PC-9 (cell line): ENCODE measurements around the gene GAA.

Experiments used
- EZH2 ChIP-seq: fragments of 200-600 bp; sonication (generic); IDR thresholded peaks from 2 replicates; pipeline ENCODE4 v1.8.0; 2017; ENCODE audit warnings: antibody characterized with exemption, low read depth
- TF ChIP-seq, protein P1 (sequence below): fragments of 200-600 bp; sonication (generic); conservative IDR thresholded peaks from 2 replicates; pipeline ENCODE4 v1.6.1; 2017; ENCODE audit warnings: mixed run types, antibody characterized with exemption, mild to moderate bottlenecking, moderate library complexity

DNA sequence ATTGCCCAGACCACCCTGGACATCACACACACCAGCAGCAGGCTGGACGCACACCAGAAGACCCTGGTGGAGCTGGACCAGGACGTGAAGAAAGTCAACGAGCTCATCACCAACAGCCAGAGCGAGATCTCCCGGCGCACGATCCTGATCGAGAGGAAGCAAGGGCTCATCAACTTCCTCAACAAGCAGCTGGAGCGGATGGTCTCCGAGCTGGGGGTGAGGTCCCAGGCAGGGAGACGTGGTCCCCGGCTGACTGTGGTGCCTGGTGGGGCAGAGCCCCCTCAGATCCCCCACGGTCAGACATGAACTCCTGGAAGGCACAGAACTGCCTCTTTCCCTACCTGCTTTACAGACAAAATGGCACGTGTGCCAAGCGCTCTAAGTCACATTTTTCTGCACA, 16.6 kb upstream of the GAA start:
- TF ChIP-seq, protein P1, sequence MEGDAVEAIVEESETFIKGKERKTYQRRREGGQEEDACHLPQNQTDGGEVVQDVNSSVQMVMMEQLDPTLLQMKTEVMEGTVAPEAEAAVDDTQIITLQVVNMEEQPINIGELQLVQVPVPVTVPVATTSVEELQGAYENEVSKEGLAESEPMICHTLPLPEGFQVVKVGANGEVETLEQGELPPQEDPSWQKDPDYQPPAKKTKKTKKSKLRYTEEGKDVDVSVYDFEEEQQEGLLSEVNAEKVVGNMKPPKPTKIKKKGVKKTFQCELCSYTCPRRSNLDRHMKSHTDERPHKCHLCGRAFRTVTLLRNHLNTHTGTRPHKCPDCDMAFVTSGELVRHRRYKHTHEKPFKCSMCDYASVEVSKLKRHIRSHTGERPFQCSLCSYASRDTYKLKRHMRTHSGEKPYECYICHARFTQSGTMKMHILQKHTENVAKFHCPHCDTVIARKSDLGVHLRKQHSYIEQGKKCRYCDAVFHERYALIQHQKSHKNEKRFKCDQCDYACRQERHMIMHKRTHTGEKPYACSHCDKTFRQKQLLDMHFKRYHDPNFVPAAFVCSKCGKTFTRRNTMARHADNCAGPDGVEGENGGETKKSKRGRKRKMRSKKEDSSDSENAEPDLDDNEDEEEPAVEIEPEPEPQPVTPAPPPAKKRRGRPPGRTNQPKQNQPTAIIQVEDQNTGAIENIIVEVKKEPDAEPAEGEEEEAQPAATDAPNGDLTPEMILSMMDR = no peak
- no peak for TF ChIP-seq EZH2
